Fibroblast of the aortic adventitia (primary cell): Measurements from ENCODE around the gene SQOR. TPM values are rescaled to one million over a fixed set of nuclear protein-coding genes. Genes with fewer than 3 reads are reported as not detected.

ENCODE experiments used
- DNase-seq: peaks from one replicate; pipeline ENCODE4 v3.0.0-alpha.2; 2010; ENCODE audit warnings: low read depth
- H3K4me3 ChIP-seq: 2 replicates; pipeline ENCODE4 v1.5.1; 2011; ENCODE audit warnings: low read depth, mild to moderate bottlenecking, control low read depth, low read length, moderate library complexity
- CTCF ChIP-seq: IDR thresholded peaks from 2 replicates; pipeline ENCODE4 v1.5.1; 2011; ENCODE audit warnings: mild to moderate bottlenecking, low read length, control low read depth, inconsistent platforms; ENCODE audit not compliant: insufficient read depth
- total RNA-seq: library from RNA; depleted of rRNA; stranded (reverse); fragments of >200 nt; gene quantifications from 2 replicates; pipeline ENCODE4 v1.2.3, GENCODE V29; 2012; ENCODE audit warnings: low replicate concordance

The SQOR gene
- total RNA-seq, 1 donor, result 101 TPM

GRCh38 chr15:45588219-45588875, 46.5 kb upstream of the SQOR start:
- DNase-seq, result peak; percentile 20
- no peak for TF ChIP-seq CTCF
- H3K4me3 ChIP-seq, result peak overlapping the region; percentile 93

- TF ChIP-seq CTCF, result no peak
- H3K4me3 ChIP-seq, result peak overlapping the region; percentile 93
- DNase-seq, result peak; percentile 30
Measured at GRCh38 chr15:45589256-45589655, 45.6 kb upstream of the SQOR start.

GRCh38 chr15:45594319-45594718, 40.5 kb upstream of the SQOR start:
- TF ChIP-seq CTCF, result no peak
- DNase-seq, result no peak
- no peak overlapping the region for H3K4me3 ChIP-seq

GRCh38 chr15:45594835-45595530, 39.8 kb upstream of the SQOR start:
- TF ChIP-seq CTCF, result no peak
- H3K4me3 ChIP-seq, result no peak overlapping the region
- DNase-seq, result no peak

- DNase-seq, result no peak
- no peak for TF ChIP-seq CTCF
Measured at GRCh38 chr15:45603881-45604280, 30.9 kb upstream of the SQOR start.

GRCh38 chr15:45604326-45604725, 30.5 kb upstream of the SQOR start:
- no peak for DNase-seq
- H3K4me3 ChIP-seq, result no peak overlapping the region
- TF ChIP-seq CTCF, result no peak

More at GRCh38 chr15:45603881-45604280, 30.9 kb upstream of the SQOR start:
- H3K4me3 ChIP-seq, result no peak overlapping the region
